Mucosa of rectum (tissue), 2 donors: ENCODE measurements around the gene SKA3.
A peak's percentile ranks its signal among the peaks of the same experiment; 100 is the strongest.
"Not testable (repeated sequence)": the region's sequence is repeated elsewhere in the genome, so short reads cannot be mapped to it uniquely, and the experiment has no call there.

Experiments
- H3K27ac ChIP-seq, 2 donors: one replicate each; pipeline ENCODE4 v1.7.0; 2013; ENCODE audit warnings: inconsistent platforms in 2 of 2, low read depth in 2 of 2, low read length in 2 of 2
- H3K27me3 ChIP-seq, 2 donors: one replicate each; pipeline ENCODE4 v1.7.0; 2013; ENCODE audit warnings: low read length in 2 of 2; ENCODE audit not compliant: control insufficient read depth in 2 of 2, insufficient read depth in 2 of 2
- H3K36me3 ChIP-seq, 2 donors: one replicate each; pipeline ENCODE4 v1.7.0; 2013; ENCODE audit warnings: low read length in 2 of 2; ENCODE audit not compliant: control insufficient read depth in 2 of 2, insufficient read depth in 2 of 2
- H3K4me1 ChIP-seq, 2 donors: one replicate each; pipeline ENCODE4 v1.7.0; 2013; ENCODE audit warnings: low read length in 2 of 2, mild to moderate bottlenecking in 1 of 2; ENCODE audit not compliant: control insufficient read depth in 2 of 2, insufficient read depth in 2 of 2
- H3K4me3 ChIP-seq, 2 donors: one replicate each; pipeline ENCODE4 v1.7.0; 2013; ENCODE audit warnings: low read length in 2 of 2
- H3K9ac ChIP-seq, 2 donors: one replicate each; pipeline ENCODE4 v1.7.0; 2013; ENCODE audit warnings: low read length in 2 of 2, low read depth in 1 of 2, mild to moderate bottlenecking in 1 of 2
- H3K9me3 ChIP-seq, 2 donors: one replicate each; pipeline ENCODE4 v1.7.0; 2013; ENCODE audit warnings: low read length in 2 of 2; ENCODE audit not compliant: control insufficient read depth in 2 of 2
- donor health status: healthy.
- donor health status: Normal muscosa, but diverticular disease.

The SKA3 gene

GRCh38 chr13:21171420-21171819 lies 4.9 kb downstream of the SKA3 start:
- no peaks in the 10 kb centered on the region for H3K27me3 ChIP-seq
- no peak overlapping the region for H3K27ac ChIP-seq
- H3K9ac ChIP-seq = no peak overlapping the region
- H3K9me3 ChIP-seq = no peaks in the 10 kb centered on the region
- H3K36me3 ChIP-seq = no peaks in the 10 kb centered on the region
- H3K4me3 ChIP-seq = no peak overlapping the region
- no peaks in the 10 kb centered on the region for H3K4me1 ChIP-seq

DNA sequence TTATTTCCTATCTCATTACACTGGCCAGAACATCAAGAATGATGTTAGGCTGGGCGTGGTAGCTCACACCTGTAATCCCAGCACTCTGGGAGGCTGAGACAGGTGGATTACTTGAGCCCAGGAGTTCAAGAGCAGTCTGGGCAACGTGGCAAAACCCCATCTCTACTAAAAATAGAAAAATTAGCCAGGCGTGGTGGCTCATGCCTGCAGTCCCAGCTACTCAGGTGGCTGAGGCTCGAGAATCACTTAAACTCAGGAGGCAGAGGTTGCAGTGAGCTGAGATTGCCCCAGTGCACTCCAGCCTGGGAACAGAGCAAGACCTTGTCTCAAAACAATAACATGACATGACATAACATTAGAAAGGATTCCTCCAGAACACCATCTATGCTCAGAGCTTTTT lies 10.7 kb downstream of the SKA3 start:
- H3K4me1 ChIP-seq, H3K9ac ChIP-seq, H3K27me3 ChIP-seq, H3K36me3 ChIP-seq, H3K9me3 ChIP-seq, H3K4me3 ChIP-seq, H3K27ac ChIP-seq: not testable (repeated sequence)

- H3K9ac ChIP-seq = no peak overlapping the region
- no peak overlapping the region for H3K27ac ChIP-seq
- no peak overlapping the region for H3K4me3 ChIP-seq
- H3K27me3 ChIP-seq = no peaks in the 10 kb centered on the region
- no peaks in the 10 kb centered on the region for H3K9me3 ChIP-seq
- no peaks in the 10 kb centered on the region for H3K4me1 ChIP-seq
- no peaks in the 10 kb centered on the region for H3K36me3 ChIP-seq
Measured at GRCh38 chr13:21164631-21165030, 11.7 kb downstream of the SKA3 start.

GRCh38 chr13:21152251-21152899 lies 24.0 kb downstream of the SKA3 start:
- Histone ChIP-seq H3K4me1 (no peaks in the 10 kb centered on the region), H3K36me3 (peaks cover 7 to 9% of the 10 kb centered on the region in 2 donors)

GRCh38 chr13:21150013-21150412 lies 26.3 kb downstream of the SKA3 start:
- Histone ChIP-seq H3K36me3 (peaks cover 17 to 23% of the 10 kb centered on the region in 2 donors), H3K4me3 (no peak overlapping the region), H3K9me3 (no peaks in the 10 kb centered on the region), H3K9ac (no peak overlapping the region), H3K27me3 (no peaks in the 10 kb centered on the region), H3K27ac (no peak overlapping the region), H3K4me1 (no peaks in the 10 kb centered on the region)

More at GRCh38 chr13:21152251-21152899, 24.0 kb downstream of the SKA3 start:
- Histone ChIP-seq H3K9ac (no peak overlapping the region), H3K27me3 (no peaks in the 10 kb centered on the region), H3K4me3 (no peak overlapping the region), H3K27ac (no peak overlapping the region), H3K9me3 (no peaks in the 10 kb centered on the region)

DNA sequence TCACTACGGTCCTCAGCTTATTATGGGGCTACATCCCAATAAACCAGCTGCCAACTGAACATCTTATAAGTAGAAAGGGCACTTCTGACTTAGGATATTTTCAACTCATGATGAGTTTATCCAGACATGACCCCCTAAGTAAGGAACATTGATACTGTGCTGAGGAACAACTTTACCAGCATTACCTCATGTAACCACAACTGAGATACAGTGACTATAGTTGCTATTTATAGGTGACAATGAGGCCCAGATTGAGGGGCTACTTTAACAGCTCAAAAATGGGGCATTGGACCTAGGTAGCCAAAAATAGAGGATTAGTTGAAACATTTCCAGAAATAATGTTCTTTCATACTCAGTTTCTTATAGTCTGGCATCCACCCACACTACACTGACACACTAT lies 26.8 kb downstream of the SKA3 start:
- H3K36me3 ChIP-seq = peaks cover 17 to 23% of the 10 kb centered on the region in 2 donors
- H3K27me3 ChIP-seq = no peaks in the 10 kb centered on the region
- H3K9ac ChIP-seq = no peak overlapping the region
- H3K27ac ChIP-seq = no peak overlapping the region
- H3K4me3 ChIP-seq = no peak overlapping the region
- no peaks in the 10 kb centered on the region for H3K9me3 ChIP-seq
- no peaks in the 10 kb centered on the region for H3K4me1 ChIP-seq

DNA sequence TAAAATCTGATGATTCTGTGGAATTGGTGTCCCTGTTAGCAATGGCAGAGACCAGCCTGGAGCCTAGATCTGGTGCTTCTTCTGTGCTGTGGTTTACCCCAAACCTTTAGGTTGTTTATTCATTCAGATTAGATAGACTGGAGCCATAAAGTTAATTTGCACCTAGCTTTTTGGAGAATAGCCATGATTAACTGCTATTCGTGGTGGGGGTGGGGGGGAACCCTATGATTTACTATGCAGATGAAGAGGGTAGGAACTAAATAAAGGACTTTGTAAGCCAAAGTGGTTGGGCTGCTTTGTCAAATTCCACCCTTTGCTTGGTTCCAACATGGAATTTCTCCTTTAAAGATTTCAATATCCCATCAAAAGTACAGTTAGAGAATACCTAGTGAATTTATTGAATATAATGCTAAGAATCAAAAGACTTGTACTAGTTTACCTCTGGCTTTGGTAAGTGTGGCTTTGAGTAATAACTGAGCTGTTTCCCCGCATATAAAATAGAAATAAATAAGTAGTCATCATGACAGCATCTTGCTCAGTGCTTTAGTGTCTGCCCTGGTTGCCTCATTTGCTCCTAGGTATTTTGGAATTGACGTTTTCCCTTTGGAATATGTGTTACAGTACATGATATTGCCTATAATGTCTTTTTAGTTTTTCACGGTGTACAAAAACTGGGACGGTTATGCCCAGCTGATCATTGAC lies 27.6 kb downstream of the SKA3 start:
- Histone ChIP-seq H3K9me3 (no peaks in the 10 kb centered on the region), H3K4me3 (no peak overlapping the region), H3K27me3 (no peaks in the 10 kb centered on the region), H3K9ac (no peak overlapping the region), H3K4me1 (peaks cover 0 to under 1% of the 10 kb centered on the region in 2 donors), H3K36me3 (peaks cover 17 to 23% of the 10 kb centered on the region in 2 donors), H3K27ac (no peak overlapping the region)

DNA sequence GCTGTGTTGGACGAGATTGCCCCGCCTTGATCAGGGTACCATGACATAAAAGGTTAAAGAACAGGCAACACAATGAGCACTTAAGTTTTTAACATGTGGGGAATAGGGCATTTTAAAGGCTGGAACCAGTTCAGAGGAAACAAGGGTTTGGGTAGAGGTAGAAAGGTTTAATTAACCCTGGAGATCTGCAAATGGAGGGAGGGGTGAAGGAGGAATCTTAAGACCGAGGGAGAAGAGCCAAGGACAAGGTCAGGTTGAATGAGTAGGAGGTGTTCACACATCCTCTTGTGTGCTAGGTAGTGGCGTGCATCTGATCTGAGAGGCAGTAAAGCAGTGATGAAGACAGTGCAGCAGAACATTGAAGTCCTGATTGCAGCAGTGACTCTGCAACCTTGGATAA lies 28.5 kb downstream of the SKA3 start:
- Histone ChIP-seq H3K27me3 (no peaks in the 10 kb centered on the region), H3K4me1 (peaks cover 3 to 6% of the 10 kb centered on the region in 2 donors), H3K9ac (no peak overlapping the region), H3K4me3 (no peak overlapping the region), H3K27ac (no peak overlapping the region), H3K36me3 (peaks cover 20 to 24% of the 10 kb centered on the region in 2 donors), H3K9me3 (no peaks in the 10 kb centered on the region)

- H3K27me3 ChIP-seq = no peaks in the 10 kb centered on the region
- H3K36me3 ChIP-seq = peaks cover 20 to 24% of the 10 kb centered on the region in 2 donors
- no peak overlapping the region for H3K27ac ChIP-seq
- H3K4me3 ChIP-seq = no peak overlapping the region
- H3K9ac ChIP-seq = no peak overlapping the region
- H3K4me1 ChIP-seq = peaks cover 14 to 19% of the 10 kb centered on the region in 2 donors
- no peaks in the 10 kb centered on the region for H3K9me3 ChIP-seq
Measured at GRCh38 chr13:21142766-21143165, 33.6 kb downstream of the SKA3 start.

GRCh38 chr13:21139374-21139773 lies 37.0 kb downstream of the SKA3 start:
- Histone ChIP-seq H3K27me3 (no peaks in the 10 kb centered on the region), H3K36me3 (peaks cover 6% of the 10 kb centered on the region in 2 donors), H3K9ac (peak overlapping the region in 1 of 2 donors; percentile 90), H3K27ac (peak overlapping the region; percentile 85 to 93), H3K4me3 (peak overlapping the region; percentile 91 to 97), H3K4me1 (peaks cover 14 to 19% of the 10 kb centered on the region in 2 donors), H3K9me3 (no peaks in the 10 kb centered on the region)
